HG03558 (cell line): Measurements from ENCODE around the gene RAD23A.
"Not testable (repeated sequence)": the region's sequence is repeated elsewhere in the genome, so short reads cannot be mapped to it uniquely, and the experiment has no call there.

Experiments
- ATAC-seq: cut with Tn5 transposase; IDR thresholded peaks from one replicate; pipeline ENCODE4 v1.9.1; 2021; ENCODE audit warnings: moderate number of reproducible peaks; ENCODE audit not compliant: unreplicated experiment; ENCODE audit errors: extremely low read depth

Gene RAD23A

GRCh38 chr19:12953799-12954611 lies 8.3 kb downstream of the RAD23A start:
- no peak for ATAC-seq

GRCh38 chr19:12954612-12954962 lies 8.9 kb downstream of the RAD23A start:
- no peak for ATAC-seq

- ATAC-seq = not testable (repeated sequence)
Observed at GRCh38 chr19:12955575-12955974, 9.9 kb downstream of the RAD23A start.

GRCh38 chr19:12955996-12956395 lies 10.3 kb downstream of the RAD23A start:
- ATAC-seq = no peak

- ATAC-seq = no peak
Observed at GRCh38 chr19:12956446-12957388, 11.1 kb downstream of the RAD23A start, which contains the start of gene GADD45GIP1. GADD45GIP1 (minus strand) TSS chr19:12957223; CDS start chr19:12957212, 11 bp downstream.

- not testable (repeated sequence) for ATAC-seq
Observed at GRCh38 chr19:12957389-12957952, 11.8 kb downstream of the RAD23A start.

- no peak for ATAC-seq
Observed at GRCh38 chr19:12959481-12959880, 13.8 kb downstream of the RAD23A start.

GRCh38 chr19:12965017-12965811 lies 19.6 kb downstream of the RAD23A start:
- no peak for ATAC-seq

- no peak for ATAC-seq
Observed at GRCh38 chr19:12965812-12966135, 20.1 kb downstream of the RAD23A start.

- ATAC-seq = no peak
Observed at GRCh38 chr19:12967907-12968306, 22.2 kb downstream of the RAD23A start.

- no peak for ATAC-seq
Observed at GRCh38 chr19:12969292-12969988, 23.8 kb downstream of the RAD23A start, which contains the start of gene DAND5. DAND5 (plus strand) TSS chr19:12969576; CDS start chr19:12969661, 85 bp downstream.

GRCh38 chr19:12970070-12970820 lies 24.6 kb downstream of the RAD23A start:
- no peak for ATAC-seq

GRCh38 chr19:12973236-12973635 lies 27.6 kb downstream of the RAD23A start:
- no peak for ATAC-seq

GRCh38 chr19:12974301-12975220 lies 28.9 kb downstream of the RAD23A start:
- no peak for ATAC-seq

- no peak for ATAC-seq
Observed at GRCh38 chr19:12975221-12975741, 29.6 kb downstream of the RAD23A start.

GRCh38 chr19:12976109-12976508 lies 30.4 kb downstream of the RAD23A start:
- ATAC-seq = not testable (repeated sequence)

- no peak for ATAC-seq
Observed at GRCh38 chr19:12979974-12980373, 34.3 kb downstream of the RAD23A start.
